B cell (primary cell): Measurements from ENCODE around the gene COL5A2. TPM values are rescaled to one million over a fixed set of nuclear protein-coding genes. Genes with fewer than 3 reads are reported as not detected.

Experiments
- ATAC-seq: fragments of 200-7000 bp; cut with Tn5 transposase; one replicate; pipeline ENCODE4 v1.10.0; 2021; ENCODE audit warnings: low read depth, mild to moderate bottlenecking, moderate number of reproducible peaks, moderate library complexity
- CTCF ChIA-PET: fragments of 350-600 bp; sonication (Branson Sonifier 250); formaldehyde crosslinking; loops from one replicate; lab custom pipeline; 2021; ENCODE audit warnings: antibody characterized with exemption, inconsistent platforms; lab: Charles Lee
- POLR2A ChIA-PET: fragments of 350-600 bp; sonication (Branson Sonifier 250); formaldehyde crosslinking; loops from one replicate; lab custom pipeline; 2021; ENCODE audit warnings: antibody characterized with exemption; lab: Charles Lee
- DNase-seq: peaks from one replicate; pipeline ENCODE4 v3.0.0; 2013
- H2AFZ ChIP-seq: 2 replicates; pipeline ENCODE4 v1.6.1; 2012; ENCODE audit warnings: mild to moderate bottlenecking, low read depth, low read length; ENCODE audit not compliant: insufficient read depth, poor library complexity, severe bottlenecking
- H3K27ac ChIP-seq, 2 donors: 1 replicate in 1 of 2; 2 replicates in 1 of 2; pipeline ENCODE4 v1.5.1; 2012 to 2013; ENCODE audit warnings: low read length in 2 of 2, mild to moderate bottlenecking in 2 of 2, moderate library complexity in 1 of 2
- H3K27me3 ChIP-seq, 4 experiments: fragments of 200-600 bp in 1 of 4; sonication (generic) in 1 of 4; replicated peaks in 1 of 4; 1 replicate in 2 of 4; 2 replicates in 2 of 4; pipeline versions ENCODE4 v1.6.1 to v1.7.0; 2013 to 2016; ENCODE audit warnings: low read length in 3 of 4, mild to moderate bottlenecking in 2 of 4, mixed read lengths in 1 of 4, moderate library complexity in 1 of 4; ENCODE audit not compliant: insufficient read depth in 4 of 4, control insufficient read depth in 3 of 4; ENCODE audit errors: control extremely low read depth in 1 of 4
- H3K36me3 ChIP-seq, 2 experiments: replicated peaks in 1 of 2; 1 replicate in 1 of 2; 2 replicates in 1 of 2; pipeline versions ENCODE4 v1.6.1 to v1.7.1; 2013; ENCODE audit warnings: low read length in 1 of 2; ENCODE audit not compliant: insufficient read depth in 2 of 2, control insufficient read depth in 1 of 2; ENCODE audit errors: control extremely low read depth in 1 of 2, extremely low read depth in 1 of 2
- H3K4me1 ChIP-seq, 2 donors: fragments of 200-600 bp in 1 of 2; sonication (generic) in 1 of 2; 1 replicate in 1 of 2; 2 replicates in 1 of 2; pipeline versions ENCODE4 v1.5.1 to v1.6.1; 2013 to 2017; ENCODE audit warnings: low read length in 2 of 2; ENCODE audit not compliant: control insufficient read depth in 2 of 2, insufficient read depth in 2 of 2
- H3K4me2 ChIP-seq: replicated peaks from 2 replicates; pipeline ENCODE3; 2012; ENCODE audit warnings: mild to moderate bottlenecking, low read depth, low read length; ENCODE audit not compliant: poor library complexity, severe bottlenecking
- H3K4me3 ChIP-seq, 5 experiments: fragments of 200-600 bp in 1 of 5; sonication (generic) in 1 of 5; 1 replicate in 3 of 5; 2 replicates in 2 of 5; pipeline versions ENCODE4 v1.5.1 to v1.7.0; 2011 to 2016; ENCODE audit warnings: low read length in 4 of 5, mild to moderate bottlenecking in 4 of 5, low read depth in 2 of 5, control low read depth in 1 of 5, moderate library complexity in 1 of 5; ENCODE audit not compliant: insufficient read depth in 1 of 5; ENCODE audit errors: control extremely low read depth in 1 of 5, extremely low read depth in 1 of 5
- H3K79me2 ChIP-seq: fragments of 200-600 bp; sonication (generic); one replicate; pipeline ENCODE4 v1.6.0; 2016; ENCODE audit warnings: low read length; ENCODE audit not compliant: control insufficient read depth, insufficient read depth
- H3K9ac ChIP-seq: fragments of 200-600 bp; sonication (generic); 2 replicates; pipeline ENCODE4 v1.6.1; 2017; ENCODE audit warnings: mild to moderate bottlenecking, low read length, moderate library complexity
- H3K9me3 ChIP-seq, 3 donors: one replicate each; pipeline versions ENCODE4 v1.6.1 to v1.7.1; 2013; ENCODE audit warnings: low read length in 2 of 3; ENCODE audit not compliant: control insufficient read depth in 2 of 3, insufficient read depth in 1 of 3; ENCODE audit errors: control extremely low read depth in 1 of 3
- H4K20me1 ChIP-seq: 2 replicates; pipeline ENCODE4 v1.6.0; 2012; ENCODE audit warnings: mild to moderate bottlenecking, low read length; ENCODE audit not compliant: insufficient read depth, control insufficient read depth, poor library complexity, severe bottlenecking
- H3K27ac Mint-ChIP-seq: one replicate; pipeline ENCODE4 v1.8.0; 2021; ENCODE audit warnings: mixed read lengths
- H3K27me3 Mint-ChIP-seq: one replicate; pipeline ENCODE4 v1.8.0; 2021; ENCODE audit warnings: mixed read lengths
- H3K4me1 Mint-ChIP-seq: one replicate; pipeline ENCODE4 v1.8.0; 2021; ENCODE audit warnings: mixed read lengths
- H3K4me3 Mint-ChIP-seq: one replicate; pipeline ENCODE4 v1.8.0; 2021; ENCODE audit warnings: mixed read lengths
- H3K9me3 Mint-ChIP-seq: one replicate; pipeline ENCODE4 v1.8.0; 2022; ENCODE audit warnings: mixed read lengths; ENCODE audit not compliant: insufficient read depth
- CTCF ChIP-seq: fragments of 200-600 bp; IDR thresholded peaks from one replicate; pipeline ENCODE4 v1.8.0; 2022; ENCODE audit warnings: antibody characterized with exemption, mild to moderate bottlenecking
- EZH2 ChIP-seq: IDR thresholded peaks from 2 replicates; pipeline ENCODE4 v1.6.1; 2012; ENCODE audit warnings: borderline replicate concordance, low read depth, mild to moderate bottlenecking, moderate library complexity, low read length; ENCODE audit not compliant: insufficient read depth, poor library complexity, severe bottlenecking
- WGBS: methylation state at CpG from one replicate; pipeline ENCODE4 v1.1.5; 2013; ENCODE audit warnings: missing lambda C conversion rate; ENCODE audit not compliant: insufficient coverage; 5-methylcytosine and 5-hydroxymethylcytosine counted together
- intact Hi-C: fragments of 100-400 bp; cut with micrococcal nuclease; formaldehyde crosslinking; loops from one replicate; pipeline ENCODE4 v1.10.0; 2022
- polyA plus RNA-seq: library from polyadenylated mRNA; depleted of rRNA; stranded (reverse); fragments of >200 nt; gene quantifications from 2 replicates; pipeline ENCODE4 v1.2.3, GENCODE V29; 2012
- total RNA-seq, 2 donors: library from RNA; stranded (reverse); fragments of 120-200 nt in 1 of 2; gene quantifications; 1 replicate in 1 of 2; 2 replicates in 1 of 2; pipeline versions ENCODE4 v1.2.3 to v1.2.4, GENCODE V29; 2013 to 2022

COL5A2 gene
- total and polyA plus RNA-seq, 2 donors (not counting 1 experiment from before 2014, with no cell fraction given): 0.44 to 0.45 TPM

DNA sequence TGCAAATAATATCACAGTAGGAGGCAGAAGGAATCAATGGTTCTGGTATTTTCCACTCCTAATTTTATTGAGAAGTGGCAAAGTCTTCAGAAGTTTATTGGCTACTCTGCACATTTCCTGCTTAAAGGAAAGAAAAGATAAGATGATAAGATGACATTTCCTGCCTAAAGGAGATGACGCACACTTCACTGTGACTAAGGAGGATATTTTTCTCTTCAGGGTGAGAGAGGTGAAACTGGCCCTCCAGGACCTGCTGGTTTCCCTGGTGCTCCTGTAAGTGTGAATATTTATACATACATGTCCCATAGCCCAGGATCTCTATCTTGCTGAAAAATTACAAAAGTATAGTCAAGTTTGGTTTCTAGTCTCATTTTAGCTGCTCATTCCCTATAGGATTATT lies 177.5 kb downstream of the COL5A2 start:
- H3K79me2 ChIP-seq: no peaks in the 10 kb centered on the region
- no peak overlapping the region for H3K27ac Mint-ChIP-seq
- no peaks in the 10 kb centered on the region for H4K20me1 ChIP-seq
- H3K9me3 Mint-ChIP-seq: no peaks in the 10 kb centered on the region
- no peak overlapping the region for H3K4me3 ChIP-seq
- H3K9ac ChIP-seq: no peak overlapping the region
- DNase-seq: no peak
- POLR2A ChIA-PET: no interaction called here
- intact Hi-C loops: no loop called here
- no peaks in the 10 kb centered on the region for H3K4me1 ChIP-seq
- H3K36me3 ChIP-seq: no peaks in the 10 kb centered on the region
- no peaks in the 10 kb centered on the region for H3K4me1 Mint-ChIP-seq
- no peak overlapping the region for H3K27ac ChIP-seq
- no peak overlapping the region for H2AFZ ChIP-seq
- TF ChIP-seq EZH2 (no peak), CTCF (no peak)
- H3K4me3 Mint-ChIP-seq: no peak overlapping the region
- no peaks in the 10 kb centered on the region for H3K27me3 ChIP-seq
- no peak overlapping the region for H3K4me2 ChIP-seq
- 60% methylated on average over 1 of the region's 1 CpG for WGBS
- no peaks in the 10 kb centered on the region for H3K9me3 ChIP-seq
- ATAC-seq: no peak
- H3K27me3 Mint-ChIP-seq: no peaks in the 10 kb centered on the region
- CTCF ChIA-PET: no interaction called here

DNA sequence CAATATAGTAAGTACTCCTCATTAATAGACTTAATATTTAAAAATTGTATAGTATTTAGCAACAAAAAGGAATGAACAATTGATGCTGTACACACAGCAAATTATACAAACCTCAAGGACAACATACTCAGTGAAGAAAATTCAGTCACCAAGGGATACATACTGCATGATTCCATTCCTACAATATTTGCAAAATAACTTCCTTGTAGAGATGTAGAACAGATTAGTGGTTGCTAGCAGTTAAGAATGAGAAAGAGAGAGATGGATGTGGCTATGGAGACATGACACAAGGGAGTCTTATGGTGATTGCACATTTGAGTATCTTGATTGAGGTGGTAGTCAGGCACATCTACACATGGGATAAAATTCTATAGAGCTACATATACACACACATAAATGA lies 179.3 kb downstream of the COL5A2 start:
- DNase-seq (no peak), ATAC-seq (no peak)
- Mint-ChIP-seq H3K27ac (no peak overlapping the region), H3K4me1 (no peaks in the 10 kb centered on the region), H3K9me3 (no peaks in the 10 kb centered on the region), H3K27me3 (no peaks in the 10 kb centered on the region), H3K4me3 (no peak overlapping the region)
- Histone ChIP-seq H3K27ac (no peak overlapping the region), H3K4me3 (no peak overlapping the region), H3K4me1 (no peaks in the 10 kb centered on the region), H3K27me3 (no peaks in the 10 kb centered on the region), H3K36me3 (no peaks in the 10 kb centered on the region), H2AFZ (no peak overlapping the region), H3K9me3 (no peaks in the 10 kb centered on the region), H3K79me2 (no peaks in the 10 kb centered on the region), H3K4me2 (no peak overlapping the region), H4K20me1 (no peaks in the 10 kb centered on the region), H3K9ac (no peak overlapping the region)
- POLR2A ChIA-PET: no interaction called here
- CTCF ChIA-PET: no interaction called here
- TF ChIP-seq CTCF (no peak), EZH2 (no peak)
- intact Hi-C loops: no loop called here
